Uterus (tissue), 4 donors: ENCODE measurements around the gene PNRC2. TPM values are rescaled to one million over a fixed set of nuclear protein-coding genes. Genes with fewer than 3 reads are reported as not detected.
A peak's percentile ranks its signal among the peaks of the same experiment; 100 is the strongest.

ENCODE experiments used
- DNase-seq, 2 donors: peaks; one replicate each; pipeline ENCODE4 v3.0.0-alpha.2; 2019 to 2020
- H3K27ac ChIP-seq, 2 donors: fragments of 200-600 bp; sonication (generic); 1 replicate in 1 of 2; 2 replicates in 1 of 2; pipeline ENCODE4 v1.5.1; 2016 to 2018
- H3K27me3 ChIP-seq, 2 donors: fragments of 200-600 bp; sonication (generic); one replicate each; pipeline ENCODE4 v1.5.1; 2018 to 2019; ENCODE audit warnings: control low read depth in 1 of 2
- H3K36me3 ChIP-seq, 2 donors: fragments of 200-600 bp; sonication (generic); one replicate each; pipeline ENCODE4 v1.5.1; 2019; ENCODE audit warnings: control low read depth in 1 of 2
- H3K4me1 ChIP-seq, 2 donors: fragments of 200-600 bp; sonication (generic); one replicate each; pipeline ENCODE4 v1.5.1; 2018 to 2019; ENCODE audit warnings: control low read depth in 1 of 2
- H3K4me3 ChIP-seq, 2 donors: fragments of 200-600 bp; sonication (generic); 1 replicate in 1 of 2; 2 replicates in 1 of 2; pipeline ENCODE4 v1.5.1; 2018 to 2019; ENCODE audit warnings: mild to moderate bottlenecking in 1 of 2
- H3K9me3 ChIP-seq, 2 donors: fragments of 200-600 bp; sonication (generic); one replicate each; pipeline ENCODE4 v1.5.1; 2019; ENCODE audit warnings: control low read depth in 1 of 2
- CTCF ChIP-seq, 4 experiments: fragments of 200-600 bp in 2 of 4; fragments of 450-650 bp in 2 of 4; sonication (generic) in 2 of 4; IDR thresholded peaks; one replicate each; pipeline ENCODE4 v1.5.1; 2016 to 2019; ENCODE audit warnings: antibody characterized with exemption in 4 of 4, mild to moderate bottlenecking in 2 of 4, moderate library complexity in 1 of 4
- POLR2A ChIP-seq, 2 donors: fragments of 450-650 bp; IDR thresholded peaks; one replicate each; pipeline ENCODE4 v1.6.1; 2016; ENCODE audit warnings: antibody characterized with exemption in 2 of 2, mild to moderate bottlenecking in 1 of 2, moderate library complexity in 1 of 2
- intact Hi-C: fragments of 100-400 bp; cut with DNase I; formaldehyde crosslinking; loops from one replicate; pipeline ENCODE4 v1.15.1; 2023; ENCODE audit warnings: low total_unique reads
- total RNA-seq, 4 donors: library from RNA; depleted of rRNA in 3 of 4; stranded (reverse); fragments of >200 nt in 3 of 4; gene quantifications; one replicate each; pipeline versions ENCODE4 v1.1.0 to v1.2.4, GENCODE V29; 2014 to 2023
- donor health status: DM: yes; HTN: yes; CAD: no.

PNRC2 gene
- total RNA-seq, 4 donors from 2014 or later: 44.8 to 187 (median 122) TPM

- no peak overlapping the region for H3K4me3 ChIP-seq
- TF ChIP-seq POLR2A (IDR thresholded peaks at IDR 0.05) (no peak), CTCF (IDR thresholded peaks at IDR 0.05) (no peak)
- H3K4me1 ChIP-seq: no peaks in the 10 kb centered on the region
- H3K36me3 ChIP-seq: no peaks in the 10 kb centered on the region
- no peaks in the 10 kb centered on the region for H3K9me3 ChIP-seq
- H3K27ac ChIP-seq: no peak overlapping the region
- H3K27me3 ChIP-seq: no peaks in the 10 kb centered on the region
- intact Hi-C loops: no loop called here
- no peak for DNase-seq
Observed at GRCh38 chr1:23928789-23929188, 30.8 kb upstream of the PNRC2 start.

GRCh38 chr1:23930270-23930669 is 29.4 kb upstream of the PNRC2 start:
- TF ChIP-seq CTCF (IDR thresholded peaks at IDR 0.05): no peak
- no peak for TF ChIP-seq POLR2A (IDR thresholded peaks at IDR 0.05)
- Histone ChIP-seq H3K9me3 (no peaks in the 10 kb centered on the region), H3K4me1 (no peaks in the 10 kb centered on the region), H3K4me3 (no peak overlapping the region), H3K27ac (peak overlapping the region; percentile 45 to 81), H3K27me3 (no peaks in the 10 kb centered on the region), H3K36me3 (no peaks in the 10 kb centered on the region)
- DNase-seq: no peak
- intact Hi-C loops: no loop called here

- Histone ChIP-seq H3K4me1 (no peaks in the 10 kb centered on the region), H3K27ac (peak overlapping the region; percentile 45 to 81), H3K36me3 (no peaks in the 10 kb centered on the region), H3K9me3 (no peaks in the 10 kb centered on the region), H3K27me3 (no peaks in the 10 kb centered on the region), H3K4me3 (no peak overlapping the region)
- intact Hi-C loops: no loop called here
- TF ChIP-seq CTCF (IDR thresholded peaks at IDR 0.05) (no peak), POLR2A (IDR thresholded peaks at IDR 0.05) (no peak)
- no peak for DNase-seq
Observed at GRCh38 chr1:23930861-23931490, 28.7 kb upstream of the PNRC2 start.

GRCh38 chr1:23931491-23931880 is 28.1 kb upstream of the PNRC2 start:
- no peak for DNase-seq
- intact Hi-C loops: no loop called here
- no peaks in the 10 kb centered on the region for H3K27me3 ChIP-seq
- no peaks in the 10 kb centered on the region for H3K9me3 ChIP-seq
- no peak for TF ChIP-seq CTCF (IDR thresholded peaks at IDR 0.05)
- TF ChIP-seq POLR2A (IDR thresholded peaks at IDR 0.05): no peak
- H3K4me1 ChIP-seq: no peaks in the 10 kb centered on the region
- H3K4me3 ChIP-seq: no peak overlapping the region
- H3K27ac ChIP-seq: peak overlapping the region; percentile 45 to 81
- no peaks in the 10 kb centered on the region for H3K36me3 ChIP-seq

- Histone ChIP-seq H3K36me3 (no peaks in the 10 kb centered on the region), H3K4me3 (no peak overlapping the region), H3K9me3 (no peaks in the 10 kb centered on the region), H3K27ac (no peak overlapping the region), H3K27me3 (no peaks in the 10 kb centered on the region), H3K4me1 (no peaks in the 10 kb centered on the region)
- intact Hi-C loops: no loop called here
- no peak for DNase-seq
- TF ChIP-seq POLR2A (IDR thresholded peaks at IDR 0.05) (no peak), CTCF (IDR thresholded peaks at IDR 0.05) (no peak)
Observed at GRCh38 chr1:23936481-23937176, 23.0 kb upstream of the PNRC2 start.
